ENCODE results near the gene MACROD2.

The MACROD2 gene

DNA sequence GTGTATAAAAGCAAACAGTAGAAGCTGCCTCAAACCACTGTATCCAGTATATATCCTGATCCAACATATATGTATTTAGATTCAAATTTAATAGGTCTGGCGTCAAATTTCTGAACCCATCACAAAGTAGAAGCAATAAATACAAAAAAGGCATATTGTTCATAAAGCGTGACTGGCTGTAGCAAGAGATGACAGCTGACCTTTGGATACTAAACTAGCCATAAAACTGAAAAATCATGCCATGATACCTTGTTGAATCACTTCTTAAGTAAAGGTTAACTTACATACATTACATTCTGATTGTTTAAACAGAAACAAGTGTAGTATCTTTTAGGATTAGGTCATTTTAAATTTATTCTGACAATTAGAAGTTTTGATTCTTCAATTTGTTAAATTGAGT lies 714.1 kb downstream of the MACROD2 start:
- DNase-seq (ENCODE audit: low read depth): no peak

DNA sequence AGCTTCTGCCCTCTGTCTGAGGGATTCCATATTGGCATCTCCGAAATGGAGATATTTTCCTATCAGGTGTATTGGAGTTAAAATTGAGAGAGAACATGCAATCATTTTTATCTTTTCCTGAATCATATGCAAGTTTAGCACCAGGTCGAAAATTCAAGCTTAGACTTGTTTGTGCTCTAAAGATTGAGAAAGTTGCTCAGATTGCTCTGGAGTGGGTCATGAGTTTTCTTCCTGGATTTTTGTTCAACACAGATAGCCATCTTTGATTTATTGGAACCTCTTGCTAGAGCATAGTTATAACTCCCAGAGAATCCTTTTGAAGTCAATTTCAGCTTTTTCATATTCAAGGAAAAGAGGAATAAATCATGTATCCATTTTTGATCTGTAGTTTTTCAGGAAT lies 715.6 kb downstream of the MACROD2 start:
- no peak for DNase-seq (ENCODE audit: low read depth)

DNA sequence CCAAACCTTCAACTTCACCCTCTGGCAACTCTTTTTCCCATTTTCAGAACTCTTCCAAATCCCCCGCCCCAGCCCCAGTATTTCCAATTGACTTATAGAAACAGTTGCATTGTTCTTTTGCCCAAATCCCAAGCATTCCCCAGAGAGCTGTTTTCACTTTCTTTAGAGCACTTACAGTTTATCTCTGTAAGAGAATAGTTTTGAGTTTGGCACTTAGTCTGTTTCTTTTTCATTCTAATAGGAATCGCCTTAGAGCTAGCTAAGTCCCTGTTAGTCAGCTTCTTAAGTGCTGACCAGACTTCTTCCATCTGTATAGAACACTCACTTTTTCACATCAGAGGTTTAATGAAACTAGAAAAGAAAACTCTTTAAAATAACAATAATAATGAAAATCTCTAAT lies 716.3 kb downstream of the MACROD2 start:
- no peak for DNase-seq (ENCODE audit: low read depth)

DNA sequence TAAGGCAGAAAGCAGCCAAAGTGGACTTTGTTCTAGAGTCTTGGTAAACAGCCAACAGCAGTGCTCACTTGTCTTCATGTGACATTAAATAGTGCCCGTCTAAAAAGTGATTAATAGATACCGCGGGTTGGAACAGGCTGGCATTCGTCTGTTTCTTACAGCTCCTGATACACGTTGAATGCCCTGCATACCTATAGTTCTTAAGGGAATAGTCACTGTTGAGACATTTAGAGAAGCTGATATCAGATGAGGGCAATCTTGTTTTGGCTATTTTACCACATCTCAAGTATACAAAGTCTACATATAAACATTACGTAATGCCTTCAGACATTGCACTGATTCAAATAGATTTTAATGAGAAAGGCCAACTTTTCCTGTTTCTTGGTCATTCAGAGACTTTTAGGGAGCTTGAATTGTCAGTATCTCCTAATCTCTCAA lies 717.0 kb downstream of the MACROD2 start:
- DNase-seq (ENCODE audit: low read depth): no peak

DNA sequence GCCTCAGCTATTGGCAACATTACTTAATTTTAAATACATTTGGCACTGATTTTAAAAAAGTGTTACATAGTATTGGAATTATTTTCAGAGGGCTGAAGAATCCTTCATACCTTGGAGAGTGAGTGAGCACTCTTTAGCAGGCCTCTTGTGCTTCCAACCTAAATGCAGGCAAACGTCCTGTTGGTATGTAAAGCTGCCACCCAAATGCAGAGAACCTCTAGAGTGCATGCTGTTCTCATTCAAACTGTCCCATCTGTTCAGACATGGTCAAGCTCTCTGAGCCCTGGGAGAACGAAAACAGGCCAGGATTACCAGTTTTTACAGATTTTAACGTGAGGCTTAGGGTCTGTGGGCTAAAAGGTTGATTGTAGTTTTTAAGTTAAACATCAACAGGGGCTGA lies 720.1 kb downstream of the MACROD2 start:
- no peak for DNase-seq (ENCODE audit: low read depth)

DNA sequence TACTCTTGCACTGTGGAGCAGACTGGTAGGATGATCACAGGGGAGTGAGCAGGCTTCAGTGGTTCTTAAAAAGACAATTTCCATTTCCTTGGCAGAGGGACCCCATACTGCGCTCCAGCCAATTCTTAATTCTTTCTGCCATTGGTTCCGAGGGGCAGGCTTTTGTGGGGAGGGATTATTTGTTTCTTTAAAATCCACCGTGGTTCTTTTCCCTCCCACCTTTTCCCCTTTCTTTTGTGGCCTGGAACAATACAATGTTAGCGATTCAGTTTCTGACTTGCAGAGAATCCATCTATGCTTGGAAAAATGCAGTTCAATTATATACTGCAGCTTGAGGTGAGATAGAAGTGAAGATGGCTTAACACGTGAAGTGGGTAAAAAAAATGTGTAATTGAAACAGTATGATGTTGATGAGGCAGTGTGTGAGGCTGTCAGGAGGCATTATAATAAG lies 721.1 kb downstream of the MACROD2 start:
- DNase-seq (ENCODE audit: low read depth): no peak

DNA sequence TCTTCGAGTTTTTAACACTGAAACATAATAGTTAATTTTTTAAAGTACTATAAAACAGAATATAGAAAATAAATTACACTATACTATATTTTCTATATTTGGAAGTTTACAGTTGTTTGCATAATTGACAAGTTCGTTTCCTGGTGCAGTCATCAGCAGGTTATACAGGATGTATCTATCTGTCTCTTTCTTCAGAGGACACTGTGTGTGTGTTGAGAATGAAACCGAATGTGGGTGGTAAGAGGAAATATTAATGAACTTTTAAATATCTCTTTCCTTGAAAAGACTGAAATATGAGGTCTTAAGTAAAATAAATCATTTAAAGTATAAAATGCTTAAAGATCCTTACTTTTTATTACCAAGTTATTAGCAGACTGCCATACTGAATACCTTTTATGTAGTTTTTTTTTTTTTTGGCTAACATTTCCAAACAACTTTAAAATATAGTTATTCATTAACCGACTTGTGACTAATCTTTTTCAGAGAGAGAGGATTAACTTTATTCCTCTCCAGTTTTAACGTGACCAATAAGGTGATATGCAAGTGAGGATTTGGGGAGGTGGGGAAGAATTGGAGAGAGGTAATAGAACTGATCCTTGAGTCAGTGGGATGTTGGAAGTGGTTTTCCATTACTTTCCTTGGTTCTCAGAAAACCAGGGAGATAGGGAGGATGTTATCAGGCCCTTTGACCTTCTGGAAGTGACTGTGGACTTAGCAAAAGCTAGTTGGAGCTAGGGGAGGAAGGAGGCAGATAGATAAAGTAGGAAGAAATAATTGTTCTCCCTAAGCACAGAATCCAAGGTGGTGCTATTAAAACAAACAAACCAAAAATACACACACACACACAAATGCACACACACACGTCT lies 722.1 kb downstream of the MACROD2 start:
- DNase-seq (ENCODE audit: low read depth): no peak

DNA sequence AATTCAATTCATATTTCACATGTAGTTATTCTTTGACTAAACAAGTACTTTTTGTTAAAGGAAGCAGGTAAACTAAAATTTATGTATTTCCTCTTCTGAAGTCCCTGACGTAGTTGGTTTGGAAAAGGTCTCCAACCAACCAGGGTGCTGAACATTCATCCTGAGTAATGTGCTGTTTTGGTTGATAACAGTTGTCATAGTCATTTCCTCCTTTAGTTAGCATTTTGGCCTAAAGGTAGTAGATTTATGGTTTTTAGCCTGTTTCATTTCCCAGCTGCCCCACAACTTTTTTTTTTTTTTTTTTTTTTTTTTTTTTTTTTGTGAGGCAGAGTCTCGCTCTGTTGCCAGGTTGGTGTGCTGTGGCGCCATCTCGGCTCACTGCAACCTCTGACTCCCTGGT lies 724.9 kb downstream of the MACROD2 start:
- no peak for DNase-seq (ENCODE audit: low read depth)

DNA sequence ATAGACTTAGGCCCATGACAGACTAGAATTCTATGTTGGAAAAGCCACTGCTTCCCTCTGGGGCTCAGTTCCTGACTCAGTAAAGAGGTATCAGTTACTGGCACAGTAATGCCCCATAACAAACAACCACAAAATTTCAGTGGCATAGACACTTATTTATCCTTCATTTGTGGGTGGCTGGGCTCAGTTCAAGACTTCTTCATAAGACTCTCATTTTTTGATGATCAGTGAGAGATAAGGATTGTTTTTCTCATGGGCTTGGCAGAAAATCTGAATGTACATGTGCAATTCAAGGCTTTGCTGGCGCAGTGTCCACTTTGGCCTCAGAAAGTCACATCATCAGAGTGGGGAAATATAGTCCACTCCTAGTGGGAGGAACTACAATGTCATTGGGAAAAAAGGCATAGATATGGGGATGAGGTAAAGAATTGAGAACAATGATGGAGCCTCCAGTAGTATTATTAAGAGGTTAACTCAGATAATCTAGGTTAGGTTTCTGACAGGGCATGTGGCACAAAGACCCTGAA lies 726.7 kb downstream of the MACROD2 start:
- DNase-seq (ENCODE audit: low read depth): no peak

DNA sequence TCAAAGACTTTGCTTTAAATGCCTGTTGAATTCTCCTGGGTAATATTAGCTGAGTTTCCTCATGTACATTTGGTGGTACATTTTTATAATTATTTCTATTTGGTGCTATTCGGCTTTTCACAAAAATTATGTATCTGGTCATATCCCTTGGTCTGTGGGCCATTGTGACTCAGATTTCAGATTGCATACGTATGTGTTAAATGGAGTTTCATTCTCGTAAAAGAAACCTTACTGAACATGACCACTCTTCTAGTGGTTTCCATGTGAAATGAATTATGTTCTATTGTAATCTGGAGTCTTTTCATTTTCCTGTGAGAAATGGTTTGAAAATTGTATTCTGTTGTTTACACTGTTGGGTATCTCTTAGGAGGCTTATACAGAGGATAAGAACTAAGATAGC lies 728.3 kb downstream of the MACROD2 start:
- no peak for DNase-seq (ENCODE audit: low read depth)

DNA sequence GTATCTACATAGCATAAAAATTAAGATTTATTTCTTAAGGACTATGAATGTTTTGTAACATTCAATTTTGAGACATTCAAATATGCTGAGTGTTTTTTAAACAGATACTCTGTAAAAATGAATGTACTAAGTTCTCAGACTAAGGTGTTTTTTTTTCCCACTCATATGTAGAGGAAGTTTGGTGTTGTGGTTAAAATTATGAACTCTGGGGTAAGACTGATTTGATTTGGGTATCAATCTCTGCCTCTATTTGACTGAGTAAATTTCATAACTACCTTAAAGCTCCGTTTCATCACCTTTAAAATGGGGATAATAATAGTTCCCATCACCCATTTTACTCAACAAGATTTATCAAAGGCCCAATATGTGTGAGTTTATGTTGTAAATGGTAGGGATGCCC lies 728.7 kb downstream of the MACROD2 start:
- DNase-seq (ENCODE audit: low read depth): no peak

DNA sequence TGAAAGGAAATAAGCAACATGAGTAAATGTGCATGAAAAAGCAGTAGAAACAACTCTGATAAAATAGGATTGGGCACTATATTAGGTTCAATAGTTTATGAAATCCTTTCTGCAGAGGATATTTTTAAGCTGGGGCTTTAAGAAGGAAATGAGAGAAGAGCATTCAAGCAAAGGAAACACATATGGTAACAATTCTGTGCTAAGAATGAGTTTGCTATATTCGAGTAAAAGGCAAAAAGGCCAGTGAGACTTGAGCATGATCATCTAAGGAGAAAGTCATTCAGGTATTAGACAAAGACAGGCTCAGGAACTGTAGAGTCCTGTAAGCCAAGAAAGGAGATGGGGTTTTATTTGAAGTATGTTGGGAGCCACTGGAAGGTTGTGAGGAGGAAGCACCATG lies 729.2 kb downstream of the MACROD2 start:
- DNase-seq (ENCODE audit: low read depth): no peak

DNA sequence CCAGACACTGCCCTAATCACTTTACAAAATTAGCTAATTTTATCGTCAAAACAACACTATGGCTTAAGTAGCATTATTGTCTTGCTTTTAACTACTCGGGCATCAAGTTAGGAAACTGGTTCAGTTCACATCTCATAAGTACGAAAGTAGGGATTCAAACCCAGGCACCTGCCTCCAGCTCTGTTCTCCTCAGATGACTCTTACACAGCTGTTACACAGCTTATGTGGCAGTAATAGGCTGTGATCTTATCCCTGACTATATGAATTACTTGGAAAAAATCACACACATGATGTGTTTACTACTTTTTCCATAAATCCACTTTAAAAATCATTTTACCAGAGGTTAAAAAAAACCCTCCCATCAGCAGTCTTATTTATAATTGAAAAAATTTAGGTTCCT lies 731.3 kb downstream of the MACROD2 start:
- DNase-seq (ENCODE audit: low read depth): no peak

DNA sequence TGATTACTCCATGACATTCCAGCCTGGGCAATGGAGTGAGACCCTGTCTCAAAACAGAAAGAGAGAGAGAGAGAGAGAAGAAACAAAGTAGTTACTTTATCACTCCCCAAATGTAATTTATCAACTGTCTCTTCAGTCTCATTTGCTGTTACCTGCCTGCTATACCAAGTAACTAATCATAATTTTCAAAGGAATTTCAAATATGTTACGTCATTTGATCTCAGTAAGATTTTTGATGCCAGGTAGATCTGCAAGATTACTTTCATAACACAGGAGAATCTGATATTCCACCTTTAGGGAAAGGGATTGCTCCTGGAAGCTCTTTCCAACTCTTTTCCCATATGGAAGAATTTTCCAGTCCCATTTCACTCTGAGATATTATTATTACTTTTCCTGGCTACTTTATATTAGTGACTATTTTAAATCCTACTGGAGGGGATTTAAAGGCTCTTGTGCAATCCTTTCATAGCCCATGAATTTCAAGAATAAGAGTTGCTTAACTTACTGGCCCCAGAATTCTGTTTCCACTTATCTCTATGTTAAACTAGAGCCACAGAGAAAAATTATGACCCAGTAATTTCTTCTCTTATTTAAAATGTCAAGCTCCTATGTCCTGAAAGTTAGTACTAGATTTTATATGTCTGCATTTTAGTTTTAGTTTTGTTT lies 732.3 kb downstream of the MACROD2 start:
- no peak for DNase-seq (ENCODE audit: low read depth)

DNA sequence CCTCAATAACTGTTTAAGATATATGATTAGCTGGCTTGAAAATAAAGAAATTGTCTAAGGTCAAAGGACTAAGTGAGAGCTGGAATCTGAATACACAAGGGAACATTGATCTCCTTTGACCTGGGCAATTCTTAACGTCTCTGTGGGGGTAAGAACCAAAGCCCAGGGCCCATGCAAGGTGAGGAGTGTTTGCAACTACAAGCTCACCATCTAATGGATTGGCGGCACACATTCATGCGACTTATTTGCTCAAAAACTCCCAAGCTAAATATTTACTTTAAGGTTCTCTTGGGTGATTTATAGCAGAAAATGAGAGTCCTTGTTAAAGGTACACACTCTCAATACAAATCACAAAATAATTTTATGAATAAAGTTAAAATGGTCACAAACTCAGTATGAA lies 734.1 kb downstream of the MACROD2 start:
- DNase-seq (ENCODE audit: low read depth): no peak

DNA sequence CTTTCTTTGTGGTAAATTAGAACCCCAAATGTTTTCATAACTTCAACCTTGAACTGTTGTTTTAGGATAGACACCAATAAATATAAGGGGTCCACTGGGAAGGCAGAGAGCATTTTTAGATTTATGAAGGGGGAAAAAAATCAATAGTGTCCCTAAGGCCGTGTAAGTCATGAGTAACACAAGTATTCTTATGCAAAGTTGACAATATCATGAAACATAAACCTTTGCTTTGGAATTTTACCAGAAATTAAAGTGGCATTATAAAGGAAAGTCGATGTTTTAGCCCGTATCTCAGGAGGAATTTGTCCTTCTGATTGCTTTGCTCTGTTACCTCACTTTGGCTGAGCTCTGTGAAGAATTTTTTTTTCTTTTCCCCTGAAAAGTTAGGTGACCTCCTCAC lies 737.0 kb downstream of the MACROD2 start:
- DNase-seq (ENCODE audit: low read depth): no peak

DNA sequence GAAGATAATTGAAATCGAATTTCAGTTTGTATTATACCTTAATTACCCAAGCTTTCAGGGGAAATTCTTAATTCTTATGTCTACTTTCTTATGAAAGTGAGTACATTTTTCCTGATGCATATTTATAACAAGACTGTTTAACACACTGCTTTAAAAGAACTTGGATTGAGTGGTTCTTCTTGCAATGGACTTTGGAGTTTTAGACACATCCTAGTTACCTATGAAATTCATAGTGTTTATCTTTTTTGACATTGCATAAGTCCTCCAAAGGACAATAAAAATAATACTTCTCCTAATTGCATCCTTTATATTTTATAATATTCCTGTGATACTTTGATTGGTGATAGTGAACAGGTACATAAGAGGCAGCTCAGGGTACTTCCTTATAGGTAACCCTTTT lies 737.7 kb downstream of the MACROD2 start:
- DNase-seq (ENCODE audit: low read depth): no peak

DNA sequence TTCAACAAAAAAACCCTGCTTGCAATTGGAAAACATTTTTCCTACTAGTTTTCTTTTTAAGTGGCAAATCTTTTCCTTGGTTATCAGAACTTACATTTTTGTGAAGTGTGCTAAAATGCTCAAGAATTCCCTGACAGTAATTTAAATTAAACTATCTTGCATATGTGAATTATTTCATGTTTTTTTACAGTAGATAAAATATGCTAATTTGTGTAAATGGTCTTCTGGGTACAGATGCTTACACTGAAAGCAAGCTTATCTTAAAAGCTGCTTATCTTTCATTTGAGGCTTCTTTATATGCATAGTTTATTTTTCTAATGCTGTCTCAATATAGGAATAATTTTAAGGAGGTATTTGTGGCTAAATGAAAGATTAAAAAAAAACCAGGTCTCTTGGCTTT lies 745.1 kb downstream of the MACROD2 start:
- no peak for DNase-seq (ENCODE audit: low read depth)

DNA sequence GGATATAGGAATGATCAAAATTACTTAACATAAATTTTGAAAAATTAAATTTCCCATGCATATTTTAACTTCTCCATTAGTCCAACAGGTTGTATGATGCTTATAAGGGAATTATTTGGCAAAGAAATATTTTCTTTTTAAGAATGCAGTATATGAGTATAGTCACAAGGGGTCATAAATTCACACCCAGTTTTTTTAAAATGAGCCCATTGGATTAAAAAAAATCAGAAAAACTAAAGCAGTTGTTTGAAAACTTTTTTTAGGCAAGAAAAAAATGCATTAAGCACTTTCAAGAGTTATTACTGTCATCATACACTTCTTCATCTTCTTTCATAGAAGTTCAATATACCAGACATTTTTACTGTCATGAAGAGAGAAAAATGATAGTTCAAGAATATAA lies 746.3 kb downstream of the MACROD2 start:
- no peak for DNase-seq (ENCODE audit: low read depth)

DNA sequence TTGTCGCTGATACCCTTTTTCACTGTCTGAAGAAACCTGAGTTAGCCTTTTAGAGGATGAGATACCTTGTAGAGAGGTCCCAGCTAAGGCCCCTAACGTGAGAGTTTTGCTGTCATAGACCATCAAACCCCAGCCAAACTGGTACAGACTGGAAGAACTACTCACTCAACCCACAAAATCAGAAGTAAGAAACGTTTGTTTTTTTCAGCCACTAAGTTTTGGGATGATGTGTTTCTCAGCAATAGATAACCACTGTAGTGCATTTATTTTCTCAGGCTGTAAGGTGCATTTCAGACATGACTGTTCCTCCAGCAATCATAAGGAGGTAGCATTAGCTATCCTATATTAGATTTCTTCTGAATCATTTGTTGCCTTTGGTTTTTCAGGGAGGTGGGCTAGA lies 749.4 kb downstream of the MACROD2 start:
- DNase-seq (ENCODE audit: low read depth): no peak

DNA sequence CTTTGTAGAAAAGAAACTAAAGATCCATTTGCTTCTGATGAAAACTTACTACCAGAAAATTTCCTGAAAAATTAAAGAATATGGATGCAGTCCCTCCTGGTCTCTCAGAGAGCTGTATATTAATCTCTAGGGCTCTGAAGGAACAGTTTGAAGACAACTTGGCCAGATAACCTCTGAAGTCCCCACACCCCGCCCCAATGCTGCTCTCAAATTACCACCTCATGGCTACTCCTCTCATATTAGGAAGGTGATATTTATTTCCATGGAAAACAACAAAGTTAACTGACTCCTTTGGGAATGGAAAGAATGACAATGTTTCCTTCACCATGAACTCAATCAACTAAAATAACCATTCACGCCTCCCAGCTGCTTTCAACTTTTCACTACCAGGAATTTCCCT lies 750.5 kb downstream of the MACROD2 start:
- DNase-seq (ENCODE audit: low read depth): no peak

DNA sequence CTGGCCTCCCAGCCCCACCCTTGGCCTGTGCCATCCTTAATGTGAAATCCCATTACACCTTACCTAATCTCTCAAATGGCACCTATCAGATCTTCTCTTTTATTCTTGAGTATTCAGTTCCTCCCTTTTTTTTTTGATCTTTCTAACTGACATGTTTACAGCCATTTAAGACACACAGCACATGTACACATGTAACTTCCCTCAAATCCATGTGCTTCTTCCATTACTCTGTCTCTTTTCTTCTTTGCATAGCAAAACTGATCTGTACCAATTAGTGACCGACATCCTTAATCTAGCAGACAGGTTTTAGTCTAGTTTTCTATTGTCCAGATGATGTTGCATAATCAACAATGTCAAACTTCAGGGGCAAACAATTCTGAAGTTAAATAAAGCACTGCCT lies 755.9 kb downstream of the MACROD2 start:
- DNase-seq (ENCODE audit: low read depth): no peak

DNA sequence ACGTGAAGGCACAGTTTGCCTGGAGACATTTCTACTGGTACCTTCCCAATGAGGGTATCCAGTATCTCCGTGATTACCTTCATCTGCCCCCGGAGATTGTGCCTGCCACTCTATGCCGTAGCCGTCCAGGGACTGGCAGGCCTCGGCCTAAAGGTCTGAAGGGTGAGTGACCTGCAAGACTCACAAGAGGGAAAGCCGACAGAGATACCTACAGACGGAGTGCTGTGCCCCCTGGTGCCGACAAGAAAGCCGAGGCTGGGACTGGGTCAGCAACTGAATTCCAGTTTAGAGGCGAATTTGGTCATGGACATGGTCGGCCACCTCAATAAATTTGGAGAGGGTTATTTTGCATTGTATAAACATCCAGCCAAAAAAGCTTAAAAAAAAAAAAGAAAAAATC lies 762.4 kb downstream of the MACROD2 start:
- DNase-seq (ENCODE audit: low read depth): no peak

All from activated T-helper 1 cell treated with Interleukin-2 at 50 U/mL for 16 hours (primary cell).